Measurements from ENCODE around the gene MID1IP1. TPM values are rescaled to one million over a fixed set of nuclear protein-coding genes. Genes with fewer than 3 reads are reported as not detected.

Gene MID1IP1
- total RNA-seq (ENCODE audit: unreplicated experiment) = 44.9 TPM
- long read RNA-seq = 0 reads

GRCh38 chrX:38800981-38801845 is at the start of gene MID1IP1:
Gene MID1IP1 (plus strand): TSS chrX:38801459. CDS start chrX:38804947, 3,488 bp downstream.
- peaks cover 5% of the 10 kb centered on the region for H3K4me1 Mint-ChIP-seq (ENCODE audit: low read depth, unreplicated experiment)
- TF ChIP-seq CTCF (IDR thresholded peaks at IDR 0.05; ENCODE audit: partially characterized antibody, unreplicated experiment) = no peak
- DNase-seq = peak; percentile 85
- peaks cover 7% of the 10 kb centered on the region for H3K27me3 Mint-ChIP-seq (ENCODE audit: unreplicated experiment)
- peaks cover 5% of the 10 kb centered on the region for H3K9me3 Mint-ChIP-seq (ENCODE audit: unreplicated experiment)
- H3K36me3 Mint-ChIP-seq (ENCODE audit: unreplicated experiment) = no peaks in the 10 kb centered on the region
- peak within 1 kb of the TSS; percentile 99 for H3K27ac Mint-ChIP-seq (ENCODE audit: unreplicated experiment)
- H3K4me3 Mint-ChIP-seq (ENCODE audit: unreplicated experiment) = peak within 1 kb of the TSS; percentile 97

- peak; percentile 73 for TF ChIP-seq CTCF (IDR thresholded peaks at IDR 0.05; ENCODE audit: partially characterized antibody, unreplicated experiment)
- no peak overlapping the region for H3K27ac Mint-ChIP-seq (ENCODE audit: unreplicated experiment)
- no peak overlapping the region for H3K4me3 Mint-ChIP-seq (ENCODE audit: unreplicated experiment)
- peaks cover 3% of the 10 kb centered on the region for H3K4me1 Mint-ChIP-seq (ENCODE audit: low read depth, unreplicated experiment)
- peak; percentile 33 for DNase-seq
- H3K9me3 Mint-ChIP-seq (ENCODE audit: unreplicated experiment) = no peaks in the 10 kb centered on the region
- no peaks in the 10 kb centered on the region for H3K36me3 Mint-ChIP-seq (ENCODE audit: unreplicated experiment)
- H3K27me3 Mint-ChIP-seq (ENCODE audit: unreplicated experiment) = peaks cover 5% of the 10 kb centered on the region
Measured at GRCh38 chrX:38754102-38754790, 47.0 kb upstream of the MID1IP1 start.

GRCh38 chrX:38754818-38755718 is 46.2 kb upstream of the MID1IP1 start:
- DNase-seq = no peak
- peaks cover 3% of the 10 kb centered on the region for H3K4me1 Mint-ChIP-seq (ENCODE audit: low read depth, unreplicated experiment)
- H3K36me3 Mint-ChIP-seq (ENCODE audit: unreplicated experiment) = no peaks in the 10 kb centered on the region
- no peak overlapping the region for H3K27ac Mint-ChIP-seq (ENCODE audit: unreplicated experiment)
- no peak for TF ChIP-seq CTCF (IDR thresholded peaks at IDR 0.05; ENCODE audit: partially characterized antibody, unreplicated experiment)
- H3K27me3 Mint-ChIP-seq (ENCODE audit: unreplicated experiment) = peaks cover 5% of the 10 kb centered on the region
- H3K4me3 Mint-ChIP-seq (ENCODE audit: unreplicated experiment) = no peak overlapping the region
- H3K9me3 Mint-ChIP-seq (ENCODE audit: unreplicated experiment) = no peaks in the 10 kb centered on the region

- Mint-ChIP-seq H3K4me3 (ENCODE audit: unreplicated experiment) (no peak overlapping the region), H3K27me3 (ENCODE audit: unreplicated experiment) (peaks cover 3% of the 10 kb centered on the region), H3K36me3 (ENCODE audit: unreplicated experiment) (no peaks in the 10 kb centered on the region), H3K4me1 (ENCODE audit: low read depth, unreplicated experiment) (peaks cover 1% of the 10 kb centered on the region), H3K27ac (ENCODE audit: unreplicated experiment) (no peak overlapping the region), H3K9me3 (ENCODE audit: unreplicated experiment) (no peaks in the 10 kb centered on the region)
- TF ChIP-seq CTCF (IDR thresholded peaks at IDR 0.05; ENCODE audit: partially characterized antibody, unreplicated experiment) = no peak
- DNase-seq = no peak
Measured at GRCh38 chrX:38760883-38761282, 40.4 kb upstream of the MID1IP1 start.

Data from glutamatergic neuron (in vitro differentiated cells).